AG04449 (cell line): Measurements from ENCODE around the gene LRPPRC.

Source experiments
- CTCF ChIA-PET: fragments of 350-600 bp; formaldehyde crosslinking; extraction: SDS; loops from one replicate; lab custom pipeline; 2021; ENCODE audit warnings: antibody characterized with exemption; lab: Yijun Ruan, JAX
- POLR2A ChIA-PET: fragments of 400-600, 350-600 bp; formaldehyde crosslinking; extraction: SDS; loops from one replicate; lab custom pipeline; 2020; ENCODE audit warnings: antibody characterized with exemption, inconsistent platforms; lab: Yijun Ruan, JAX
- DNase-seq: peaks from one replicate; pipeline ENCODE4 v3.0.0-alpha.2; 2010; ENCODE audit warnings: low read depth, low spot score
- H3K4me3 ChIP-seq: 2 replicates; pipeline ENCODE4 v1.5.1; 2011; ENCODE audit warnings: low read depth, mild to moderate bottlenecking, control low read depth, low read length
- TF ChIP-seq, protein P1 (sequence below): IDR thresholded peaks from one replicate; pipeline ENCODE4 v1.5.1; 2011; ENCODE audit warnings: mild to moderate bottlenecking, moderate library complexity, low read length, control low read depth, inconsistent platforms; ENCODE audit not compliant: insufficient read depth; ENCODE audit errors: missing control alignments

LRPPRC gene

DNA sequence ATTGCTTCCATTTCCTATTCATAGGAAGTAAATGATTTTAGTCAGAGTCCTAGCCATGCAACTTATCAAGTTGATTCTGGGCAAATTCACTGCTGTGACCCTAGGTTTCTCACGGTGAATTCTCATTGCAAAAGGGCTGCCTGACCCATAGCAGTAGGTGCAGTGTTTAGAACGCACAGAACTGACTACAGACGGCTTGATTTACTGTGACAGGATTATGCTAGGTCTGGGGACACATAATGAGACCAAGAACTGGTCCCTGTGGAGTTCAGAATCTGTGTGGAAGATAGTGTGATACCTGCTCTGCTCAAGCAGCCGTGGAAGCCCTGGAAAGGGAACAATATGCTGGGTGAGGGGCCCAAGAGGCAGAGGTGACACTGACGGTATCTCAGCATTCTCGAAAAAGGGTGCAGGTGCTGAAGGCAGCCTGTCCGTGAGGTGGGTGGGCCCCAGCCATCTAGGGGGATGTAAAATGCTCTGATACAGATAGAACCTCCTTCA is 110.6 kb downstream of the LRPPRC start:
- H3K4me3 ChIP-seq: no peak overlapping the region
- CTCF ChIA-PET: interaction anchor here (1.2 to 1.3 kb wide), 2 partner anchors 7 to 14 kb away, joined by 3 to 10 read pairs; no protein-coding TSS in a partner anchor
- POLR2A ChIA-PET: no interaction called here
- TF ChIP-seq, protein P1, sequence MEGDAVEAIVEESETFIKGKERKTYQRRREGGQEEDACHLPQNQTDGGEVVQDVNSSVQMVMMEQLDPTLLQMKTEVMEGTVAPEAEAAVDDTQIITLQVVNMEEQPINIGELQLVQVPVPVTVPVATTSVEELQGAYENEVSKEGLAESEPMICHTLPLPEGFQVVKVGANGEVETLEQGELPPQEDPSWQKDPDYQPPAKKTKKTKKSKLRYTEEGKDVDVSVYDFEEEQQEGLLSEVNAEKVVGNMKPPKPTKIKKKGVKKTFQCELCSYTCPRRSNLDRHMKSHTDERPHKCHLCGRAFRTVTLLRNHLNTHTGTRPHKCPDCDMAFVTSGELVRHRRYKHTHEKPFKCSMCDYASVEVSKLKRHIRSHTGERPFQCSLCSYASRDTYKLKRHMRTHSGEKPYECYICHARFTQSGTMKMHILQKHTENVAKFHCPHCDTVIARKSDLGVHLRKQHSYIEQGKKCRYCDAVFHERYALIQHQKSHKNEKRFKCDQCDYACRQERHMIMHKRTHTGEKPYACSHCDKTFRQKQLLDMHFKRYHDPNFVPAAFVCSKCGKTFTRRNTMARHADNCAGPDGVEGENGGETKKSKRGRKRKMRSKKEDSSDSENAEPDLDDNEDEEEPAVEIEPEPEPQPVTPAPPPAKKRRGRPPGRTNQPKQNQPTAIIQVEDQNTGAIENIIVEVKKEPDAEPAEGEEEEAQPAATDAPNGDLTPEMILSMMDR: no peak
- DNase-seq: no peak

DNA sequence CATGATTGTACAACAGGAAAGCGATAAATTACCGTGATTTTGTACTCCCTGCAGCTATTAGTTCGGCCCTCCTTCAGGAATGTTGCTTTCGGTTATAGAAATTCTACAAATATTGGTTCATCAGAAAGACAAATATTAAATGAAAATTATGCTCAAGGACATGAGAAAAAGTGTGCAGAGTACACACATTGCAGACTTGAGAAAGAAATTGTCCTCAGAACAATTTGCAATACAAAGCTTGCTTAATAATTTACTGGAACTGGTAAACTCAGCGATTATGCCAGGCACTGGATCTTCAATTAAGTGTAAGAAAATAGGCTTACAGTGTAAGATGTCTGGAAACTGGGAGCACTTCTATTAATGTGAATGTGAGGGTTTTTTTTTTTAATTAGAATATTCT is 111.1 kb downstream of the LRPPRC start:
- no peak for DNase-seq
- ChIA-PET POLR2A (no interaction called here), CTCF (interaction anchor here (1.2 kb wide), 2 partner anchors 14 to 159 kb away, joined by 3 read pairs; no protein-coding TSS in a partner anchor)
- H3K4me3 ChIP-seq: no peak overlapping the region
- TF ChIP-seq, protein P1: no peak

DNA sequence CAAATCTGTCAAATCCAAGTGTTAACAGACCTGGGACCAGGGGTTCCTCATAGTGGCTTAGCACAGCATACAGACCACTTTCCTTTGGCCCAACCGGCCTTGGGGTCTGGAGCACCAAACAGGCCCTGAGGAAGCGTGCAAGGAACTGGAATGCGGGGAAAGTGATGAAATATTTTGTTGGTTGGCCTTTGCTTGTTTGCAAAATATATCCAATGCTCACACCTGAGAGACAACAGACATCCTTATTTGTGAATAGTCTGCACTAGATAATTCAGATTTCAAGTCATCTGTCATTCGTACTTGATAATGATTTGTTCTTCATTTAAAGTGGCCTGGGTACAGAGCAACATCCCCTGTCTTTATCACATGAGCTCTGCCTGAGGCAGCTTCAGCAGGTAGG is 113.5 kb downstream of the LRPPRC start:
- ChIA-PET POLR2A (no interaction called here), CTCF (interaction anchor here (1.2 kb wide), 1 partner anchor 272 kb away, joined by 4 read pairs; no protein-coding TSS in a partner anchor)
- no peak for DNase-seq

DNA sequence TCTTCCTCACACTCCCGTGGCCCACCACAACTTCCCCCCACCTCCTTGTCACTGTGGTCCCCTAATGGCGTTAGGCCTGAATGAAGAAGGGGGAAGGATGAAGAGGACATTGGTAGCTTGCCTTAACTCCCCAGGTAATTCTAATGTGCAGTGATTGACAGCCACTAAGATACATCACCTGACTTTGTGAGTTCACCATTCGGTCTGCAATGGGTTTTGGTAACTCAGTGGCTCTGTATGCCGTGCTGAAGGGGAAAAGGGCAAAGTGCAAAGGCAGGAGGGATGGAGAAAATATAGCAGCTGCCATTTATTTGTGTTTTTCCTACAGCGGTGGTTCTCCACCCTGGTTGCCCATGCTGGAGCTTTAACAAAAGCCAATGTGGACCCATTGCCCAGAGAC is 114.8 kb downstream of the LRPPRC start:
- CTCF ChIA-PET: no interaction called here
- H3K4me3 ChIP-seq: no peak overlapping the region
- POLR2A ChIA-PET: no interaction called here
- DNase-seq: no peak
- TF ChIP-seq, protein P1: no peak

More for the DNA sequence above, 113.5 kb downstream of the LRPPRC start:
- no peak overlapping the region for H3K4me3 ChIP-seq
- TF ChIP-seq, protein P1: no peak

DNA sequence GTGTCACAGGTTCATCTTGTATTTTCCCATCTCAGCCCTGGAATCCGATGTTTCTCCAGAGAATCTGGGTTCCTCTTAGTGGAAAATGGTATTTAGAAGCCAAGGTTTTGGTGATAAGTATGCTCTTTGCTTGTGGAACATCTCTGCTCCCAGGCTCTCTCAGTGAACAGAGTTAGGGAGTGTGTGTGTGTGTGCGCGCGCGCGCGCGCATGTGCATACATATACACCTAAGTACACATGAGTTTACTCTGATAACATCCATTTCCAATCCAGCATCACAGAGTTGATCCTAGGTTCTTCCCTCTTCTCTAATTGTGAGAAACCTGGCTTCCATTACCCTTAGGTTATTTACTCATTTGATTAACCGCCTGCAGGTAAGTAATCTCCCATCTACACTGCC is 115.3 kb downstream of the LRPPRC start:
- POLR2A ChIA-PET: no interaction called here
- no peak for DNase-seq
- CTCF ChIA-PET: no interaction called here
- H3K4me3 ChIP-seq: no peak overlapping the region
- TF ChIP-seq, protein P1: no peak

DNA sequence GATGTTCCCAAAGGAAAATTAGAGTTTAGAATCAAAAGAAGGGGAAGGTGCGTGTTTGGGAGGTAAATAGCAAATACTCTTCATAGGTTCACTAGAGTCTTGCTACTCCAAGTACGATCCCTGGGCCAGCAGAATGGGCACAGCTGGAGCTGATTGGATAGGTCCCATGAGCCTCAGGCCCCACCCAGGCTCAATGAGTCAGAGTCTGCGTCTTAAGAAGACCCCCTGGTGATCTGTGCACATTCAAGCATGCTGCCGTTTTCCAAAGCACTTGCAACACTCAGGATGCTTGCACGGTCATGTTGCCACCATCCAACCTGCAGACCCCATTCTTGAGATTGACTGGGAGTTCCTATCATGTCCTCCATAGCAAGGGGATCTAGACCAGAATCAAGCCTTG is 116.5 kb downstream of the LRPPRC start:
- no peak overlapping the region for H3K4me3 ChIP-seq
- CTCF ChIA-PET: no interaction called here
- POLR2A ChIA-PET: no interaction called here
- DNase-seq: no peak
- TF ChIP-seq, protein P1: no peak
